Measurements from ENCODE around the gene TSKU.

The TSKU gene

GRCh38 chr11:76835928-76836612 is 52.9 kb downstream of the TSKU start:
- Histone ChIP-seq H3K36me3 (no peaks in the 10 kb centered on the region), H3K9me3 (replicated peaks in 1 of 11) (no peaks in the 10 kb centered on the region), H4K20me1 (no peaks in the 10 kb centered on the region), H3K27ac (no peak overlapping the region), H3K9ac (no peak overlapping the region), H3K4me2 (0 out of 22 replicates have a peak overlapping the region, but pooled peaks of 1 of the 11 experiments have one; percentile 10), H3K4me1 (peaks cover 0 to 42% (median 0%) of the 10 kb centered on the region in 10 experiments; a peak in 7 of 20 replicates), H3K27me3 (no peaks in the 10 kb centered on the region), H3K4me3 (no peak overlapping the region)
- no peak for TF ChIP-seq Cebpa-rat (IDR thresholded peaks at IDR 0.05)

- no peak for TF ChIP-seq Cebpa-rat (IDR thresholded peaks at IDR 0.05)
- no peak overlapping the region for H3K4me3 ChIP-seq
- H3K36me3 ChIP-seq, result no peaks in the 10 kb centered on the region
- no peak overlapping the region for H3K4me2 ChIP-seq
- H3K9me3 ChIP-seq (replicated peaks in 1 of 11), result no peaks in the 10 kb centered on the region
- peaks cover 0 to 35% (median 0%) of the 10 kb centered on the region in 10 experiments; a peak in 7 of 20 replicates for H3K4me1 ChIP-seq
- no peaks in the 10 kb centered on the region for H4K20me1 ChIP-seq
- no peaks in the 10 kb centered on the region for H3K27me3 ChIP-seq
- no peak overlapping the region for H3K27ac ChIP-seq
- H3K9ac ChIP-seq, result no peak overlapping the region
Observed at GRCh38 chr11:76836613-76837291, 53.6 kb downstream of the TSKU start.

GRCh38 chr11:76837696-76838677 is 54.8 kb downstream of the TSKU start:
- Histone ChIP-seq H3K27me3 (no peaks in the 10 kb centered on the region), H3K9me3 (replicated peaks in 1 of 11) (peaks cover 0 to under 1% (median 0%) of the 10 kb centered on the region in 11 experiments; a peak in 1 of 22 replicates), H3K27ac (no peak overlapping the region), H3K4me1 (peaks cover 0 to 27% (median 0%) of the 10 kb centered on the region in 10 experiments; a peak in 7 of 20 replicates), H4K20me1 (no peaks in the 10 kb centered on the region), H3K4me3 (no peak overlapping the region), H3K4me2 (no peak overlapping the region), H3K36me3 (no peaks in the 10 kb centered on the region), H3K9ac (no peak overlapping the region)
- no peak for TF ChIP-seq Cebpa-rat (IDR thresholded peaks at IDR 0.05)

GRCh38 chr11:76838678-76839068 is 55.5 kb downstream of the TSKU start:
- peaks cover 0 to 27% (median 0%) of the 10 kb centered on the region in 10 experiments; a peak in 7 of 20 replicates for H3K4me1 ChIP-seq

DNA sequence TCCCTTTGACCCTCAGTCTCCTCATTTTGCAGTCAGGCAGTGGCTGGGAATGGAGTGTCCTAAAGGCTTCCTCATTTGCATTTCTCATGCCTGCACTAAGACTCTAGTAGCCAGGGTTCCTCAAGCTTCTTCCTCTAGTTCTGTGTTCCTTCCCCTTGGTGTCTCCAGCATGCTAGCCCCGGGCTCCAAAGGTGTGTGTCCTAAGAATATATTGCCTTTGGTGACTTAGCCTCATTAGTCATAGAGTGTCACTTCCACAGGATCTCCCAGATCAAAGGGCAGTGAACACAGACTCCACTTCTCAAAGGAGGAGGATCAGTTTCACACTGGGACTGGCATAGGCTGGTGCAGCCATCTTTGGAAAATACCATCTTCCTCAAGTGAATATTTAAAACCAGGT is 56.2 kb downstream of the TSKU start:
- no peak for TF ChIP-seq Cebpa-rat (IDR thresholded peaks at IDR 0.05)
- Histone ChIP-seq H3K4me3 (no peak overlapping the region), H4K20me1 (no peaks in the 10 kb centered on the region), H3K9ac (no peak overlapping the region), H3K4me2 (peak overlapping the region in 2 of 11 experiments; percentile 30 to 58; a peak in 4 of 22 replicates), H3K4me1 (peaks cover 0 to 27% (median 0%) of the 10 kb centered on the region in 10 experiments; a peak in 7 of 20 replicates), H3K27me3 (no peaks in the 10 kb centered on the region), H3K9me3 (replicated peaks in 1 of 11) (peaks cover 0 to 12% (median 7%) of the 10 kb centered on the region in 11 experiments; a peak in 11 of 22 replicates), H3K27ac (no peak overlapping the region), H3K36me3 (no peaks in the 10 kb centered on the region)

More at GRCh38 chr11:76838678-76839068, 55.5 kb downstream of the TSKU start:
- Histone ChIP-seq H4K20me1 (no peaks in the 10 kb centered on the region), H3K36me3 (no peaks in the 10 kb centered on the region), H3K4me2 (peak overlapping the region in 2 of 11 experiments; percentile 30 to 58; a peak in 2 of 22 replicates), H3K27ac (no peak overlapping the region), H3K9ac (no peak overlapping the region), H3K27me3 (no peaks in the 10 kb centered on the region), H3K4me3 (no peak overlapping the region), H3K9me3 (replicated peaks in 1 of 11) (peaks cover 0 to 8% (median under 1%) of the 10 kb centered on the region in 11 experiments; a peak in 8 of 22 replicates)
- TF ChIP-seq Cebpa-rat (IDR thresholded peaks at IDR 0.05), result no peak

DNA sequence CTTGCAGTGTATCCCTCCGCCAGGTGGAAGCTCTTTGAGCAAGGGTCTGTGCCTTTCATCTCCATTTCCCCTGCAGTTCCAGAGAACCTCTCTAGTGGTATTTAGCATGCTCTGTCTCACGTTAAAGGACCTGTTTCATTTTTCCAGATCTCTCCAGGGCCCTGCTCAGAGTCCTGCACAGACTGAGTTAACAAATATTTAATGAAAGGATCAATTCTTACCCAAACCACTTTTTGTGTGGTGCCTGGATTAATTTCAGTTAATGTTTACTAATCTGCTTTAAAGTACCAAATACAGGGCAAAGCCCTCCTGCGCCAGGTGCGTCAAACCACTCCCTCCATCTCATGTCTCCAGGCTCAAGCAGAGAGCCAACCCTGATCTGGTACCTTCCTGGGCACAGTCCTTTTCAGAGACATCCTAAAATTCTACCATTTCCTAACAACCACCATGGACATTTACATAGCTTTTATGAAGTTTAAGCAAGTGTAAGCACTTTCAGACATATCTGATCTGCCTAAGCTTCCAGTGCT is 58.8 kb downstream of the TSKU start:
- no peak for TF ChIP-seq Cebpa-rat (IDR thresholded peaks at IDR 0.05)
- Histone ChIP-seq H3K36me3 (no peaks in the 10 kb centered on the region), H4K20me1 (no peaks in the 10 kb centered on the region), H3K4me1 (peaks cover 0 to 22% (median 0%) of the 10 kb centered on the region in 10 experiments; a peak in 7 of 20 replicates), H3K4me2 (no peak overlapping the region), H3K27me3 (no peaks in the 10 kb centered on the region), H3K4me3 (no peak overlapping the region), H3K9ac (no peak overlapping the region), H3K9me3 (replicated peaks in 1 of 11) (peaks cover 0 to 14% (median 7%) of the 10 kb centered on the region in 11 experiments; a peak in 11 of 22 replicates), H3K27ac (no peak overlapping the region)

DNA sequence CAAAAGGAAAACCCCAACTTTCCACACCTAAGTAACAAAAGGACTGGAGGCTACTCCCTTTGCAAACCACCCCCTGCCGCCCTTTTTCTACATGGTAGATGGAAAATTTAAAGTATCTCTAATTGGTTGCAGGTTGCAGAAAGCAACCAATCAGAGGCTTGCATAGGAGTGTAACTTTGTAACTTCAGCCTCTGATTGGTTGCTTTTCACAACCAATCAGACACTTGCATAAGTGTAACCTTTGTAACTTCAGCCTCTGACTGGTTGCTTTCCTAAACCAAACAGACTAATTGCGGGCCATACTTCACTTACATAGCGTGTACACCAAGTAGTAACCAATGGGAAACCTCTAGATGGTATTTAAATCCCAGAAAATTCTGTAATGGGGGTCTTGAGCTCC is 60.8 kb downstream of the TSKU start:
- Histone ChIP-seq H3K9me3 (replicated peaks in 1 of 11) (peaks cover 0 to 14% (median 7%) of the 10 kb centered on the region in 11 experiments; a peak in 11 of 22 replicates), H3K4me1 (peaks cover 0 to 28% (median 2%) of the 10 kb centered on the region in 10 experiments; a peak in 7 of 20 replicates), H3K36me3 (no peaks in the 10 kb centered on the region), H3K4me3 (no peak overlapping the region), H3K27ac (no peak overlapping the region), H3K4me2 (no peak overlapping the region), H3K27me3 (no peaks in the 10 kb centered on the region), H4K20me1 (no peaks in the 10 kb centered on the region), H3K9ac (no peak overlapping the region)
- TF ChIP-seq Cebpa-rat (IDR thresholded peaks at IDR 0.05), result no peak

DNA sequence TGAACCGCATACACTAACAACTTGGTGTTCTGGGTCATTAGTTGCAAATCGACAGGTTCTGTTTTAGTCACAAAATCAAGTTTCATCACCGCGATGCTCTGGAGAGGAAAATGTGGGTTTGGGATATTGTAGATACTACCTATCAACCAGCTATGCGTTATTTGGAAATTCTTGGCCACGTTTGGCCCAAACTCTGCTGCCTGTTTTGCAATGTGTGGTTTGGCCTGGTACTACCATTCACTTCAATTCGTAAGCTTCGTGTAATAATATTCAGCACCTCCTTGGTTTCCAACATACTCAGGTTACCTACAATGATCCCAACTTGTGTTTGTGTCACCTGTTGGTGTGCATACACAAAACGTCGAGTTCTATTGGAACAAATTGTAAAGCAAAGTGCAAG is 61.4 kb downstream of the TSKU start:
- H4K20me1 ChIP-seq, result no peaks in the 10 kb centered on the region
- no peak overlapping the region for H3K4me2 ChIP-seq
- peaks cover 0 to 22% (median 0%) of the 10 kb centered on the region in 10 experiments; a peak in 5 of 20 replicates for H3K4me1 ChIP-seq
- H3K9ac ChIP-seq, result no peak overlapping the region
- H3K36me3 ChIP-seq, result no peaks in the 10 kb centered on the region
- peaks cover 0 to 14% (median 7%) of the 10 kb centered on the region in 11 experiments; a peak in 11 of 22 replicates for H3K9me3 ChIP-seq (replicated peaks in 1 of 11)
- H3K27me3 ChIP-seq, result no peaks in the 10 kb centered on the region
- TF ChIP-seq Cebpa-rat (IDR thresholded peaks at IDR 0.05), result no peak
- no peak overlapping the region for H3K4me3 ChIP-seq
- no peak overlapping the region for H3K27ac ChIP-seq

Data from BLaER1 treated with 17β-estradiol and CSF1 and Interleukin-3, amounts not matched to agents 10 nM and 100 nM (cell line).